22Rv1 (cell line): ENCODE results near the gene PDE9A.

Experiments used
- H3K27ac ChIP-seq: fragments of 450-650 bp; 2 replicates; pipeline ENCODE4 v1.5.1; 2017
- CTCF ChIP-seq: fragments of 450-650 bp; IDR thresholded peaks from 2 replicates; pipeline ENCODE4 v1.5.1; 2017; ENCODE audit warnings: mild to moderate bottlenecking
- ZFX ChIP-seq: fragments of 450-650 bp; IDR thresholded peaks from 2 replicates; pipeline ENCODE4 v1.6.1; 2017; ENCODE audit warnings: antibody characterized with exemption, borderline replicate concordance

Gene PDE9A

DNA sequence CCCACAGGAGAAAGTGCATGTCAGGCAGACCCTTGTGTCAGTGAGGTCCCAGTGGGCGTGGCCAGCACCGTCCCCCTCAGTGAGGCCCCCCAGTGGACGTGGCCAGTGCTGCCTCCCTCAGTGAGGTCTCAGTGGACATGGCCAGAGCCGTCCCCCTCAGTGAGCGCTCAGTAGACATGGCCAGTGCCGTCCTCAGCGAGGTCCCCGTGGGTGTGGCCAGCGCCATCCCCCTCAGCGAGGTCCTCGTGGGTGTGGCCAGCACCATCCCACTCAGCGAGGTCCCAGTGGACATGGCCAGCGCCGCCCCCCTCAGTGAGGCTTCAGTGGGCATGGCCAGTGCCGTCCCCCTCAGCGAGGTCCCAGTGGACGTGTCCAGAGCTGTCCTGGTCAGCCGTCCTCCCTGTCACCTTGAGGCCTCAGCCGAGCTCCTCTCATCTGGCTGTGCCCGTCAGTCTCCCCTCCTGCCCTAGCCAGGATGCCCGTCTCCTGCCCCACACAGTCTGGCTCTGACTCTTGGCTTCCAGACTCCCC, 35.5 kb downstream of the PDE9A start:
- TF ChIP-seq CTCF, result no peak
- TF ChIP-seq ZFX, result no peak
- H3K27ac ChIP-seq, result no peak overlapping the region

DNA sequence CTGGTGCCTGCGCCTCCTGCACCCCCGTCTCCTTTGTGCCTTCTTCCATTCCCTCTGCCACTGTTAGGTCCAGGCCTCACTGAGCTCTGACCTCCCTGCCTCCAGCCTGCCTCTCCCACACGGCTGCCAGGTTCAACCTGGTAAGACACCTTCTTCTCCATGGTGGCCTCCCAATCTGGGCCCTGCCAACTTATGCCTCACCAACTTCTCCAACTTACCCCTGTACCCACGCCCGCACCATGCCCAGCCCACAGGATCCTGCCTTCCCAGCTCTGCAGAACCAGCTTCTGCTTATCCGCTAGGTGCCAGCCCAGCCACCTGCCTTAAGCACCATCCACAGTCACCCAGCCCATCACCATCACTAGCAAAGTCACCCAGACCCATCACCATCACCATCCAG, 37.2 kb downstream of the PDE9A start:
- H3K27ac ChIP-seq, result no peak overlapping the region
- TF ChIP-seq CTCF (no peak), ZFX (no peak)

GRCh38 chr21:42691901-42692559, 38.6 kb downstream of the PDE9A start:
- H3K27ac ChIP-seq, result no peak overlapping the region
- TF ChIP-seq ZFX, result no peak
- no peak for TF ChIP-seq CTCF

DNA sequence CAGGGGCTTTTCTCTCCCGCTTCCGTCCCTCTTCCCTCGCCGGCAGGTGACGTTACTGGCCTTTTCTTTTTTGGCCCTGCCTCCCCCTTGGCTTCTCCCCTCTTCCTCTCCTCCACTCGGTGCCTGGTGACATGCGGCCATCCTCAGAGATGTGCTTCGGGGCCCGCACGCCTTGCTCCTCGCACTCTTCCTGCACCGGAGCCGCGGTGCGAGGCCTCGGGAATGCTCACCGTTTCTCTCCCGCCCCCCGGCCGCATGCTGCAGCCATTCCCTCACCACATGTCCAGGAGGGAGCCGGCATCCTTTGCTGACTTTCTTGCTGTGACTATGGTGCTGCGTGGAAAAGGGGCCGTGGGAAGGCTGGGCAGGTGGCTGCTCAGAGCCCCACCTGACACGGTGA, 39.3 kb downstream of the PDE9A start:
- H3K27ac ChIP-seq, result no peak overlapping the region
- no peak for TF ChIP-seq CTCF
- no peak for TF ChIP-seq ZFX

DNA sequence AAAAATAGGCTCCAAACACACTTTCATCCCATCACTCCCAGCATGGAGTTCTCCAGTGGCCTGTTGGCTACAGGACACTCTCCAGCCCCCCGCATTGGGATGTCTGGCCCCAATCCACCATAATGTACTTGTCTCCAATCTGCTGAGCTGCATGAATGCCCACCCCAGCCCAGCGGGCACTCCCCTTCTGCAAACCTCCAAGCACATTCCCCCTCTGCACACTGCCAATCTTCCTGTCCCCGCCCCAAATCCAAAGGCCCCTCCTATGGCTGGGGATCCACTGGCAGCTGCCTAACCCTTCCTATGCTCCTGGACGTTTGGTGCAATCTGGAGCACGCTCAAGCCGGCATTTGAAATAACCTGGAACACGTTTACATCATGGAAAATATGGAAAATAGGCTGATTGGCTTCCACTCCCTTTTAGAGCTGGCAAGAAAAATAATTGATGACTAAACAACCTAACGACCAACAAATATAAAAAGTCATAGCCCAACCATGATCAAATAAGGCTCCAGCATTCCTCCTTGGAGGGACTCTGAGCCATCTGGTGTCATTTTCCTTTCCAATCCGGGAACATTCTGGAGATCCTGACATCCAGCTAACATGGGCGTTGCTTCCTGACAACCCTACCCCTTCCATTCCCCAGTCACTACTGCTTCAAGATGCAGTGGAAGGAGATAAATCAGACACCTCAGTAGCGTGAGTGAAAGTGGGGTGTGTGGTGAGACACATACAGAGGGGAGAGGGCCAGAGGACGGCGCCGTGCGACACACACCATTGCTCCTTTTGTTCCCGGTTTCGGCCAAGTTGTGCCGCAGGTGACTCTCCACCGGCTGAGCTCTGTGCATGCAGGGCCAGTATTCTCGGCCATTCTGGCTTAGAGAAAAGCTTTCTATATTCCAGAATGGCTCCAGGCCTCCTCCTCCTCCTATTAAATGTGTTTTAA, 41.6 kb downstream of the PDE9A start:
- TF ChIP-seq CTCF (no peak), ZFX (no peak)
- H3K27ac ChIP-seq, result no peak overlapping the region

- TF ChIP-seq CTCF, result no peak
- TF ChIP-seq ZFX, result no peak
- no peak overlapping the region for H3K27ac ChIP-seq
Observed at GRCh38 chr21:42695697-42696380, 42.4 kb downstream of the PDE9A start.
